Left colon (tissue), 2 donors: Measurements from ENCODE around the gene MAD1L1. TPM values are rescaled to one million over a fixed set of nuclear protein-coding genes. Genes with fewer than 3 reads are reported as not detected.

Experiments used
- ATAC-seq: fragments of 200-7000 bp; cut with Tn5 transposase; one replicate; pipeline ENCODE4 v1.9.1; 2020; ENCODE audit warnings: mild to moderate bottlenecking, moderate library complexity
- DNase-seq, 2 donors: peaks; one replicate each; pipeline ENCODE4 v3.0.0-alpha.2; 2020
- intact Hi-C, 2 donors: fragments of 100-400 bp; cut with DNase I in 1 of 2; cut with micrococcal nuclease in 1 of 2; formaldehyde crosslinking; loops; one replicate each; pipeline versions ENCODE4 v1.11.2 to v1.14.0; 2022; cut with DNase I, micrococcal nuclease
- total RNA-seq, 2 donors: library from RNA; stranded (reverse); fragmentation: NEBNext Ultra II Directional; extraction: Animal tissue kit (Norgen Biotek cat#: 25700); gene quantifications; one replicate each; pipeline ENCODE4 v1.2.1, GENCODE V29; 2021
- donor health status: DM: no; HTN: no; CAD: no.
- donor health status: DM: yes; HTN: yes; CAD: no.

The MAD1L1 gene
- total RNA-seq, 2 donors from 2014 or later = 22.1 to 28.2 TPM

DNA sequence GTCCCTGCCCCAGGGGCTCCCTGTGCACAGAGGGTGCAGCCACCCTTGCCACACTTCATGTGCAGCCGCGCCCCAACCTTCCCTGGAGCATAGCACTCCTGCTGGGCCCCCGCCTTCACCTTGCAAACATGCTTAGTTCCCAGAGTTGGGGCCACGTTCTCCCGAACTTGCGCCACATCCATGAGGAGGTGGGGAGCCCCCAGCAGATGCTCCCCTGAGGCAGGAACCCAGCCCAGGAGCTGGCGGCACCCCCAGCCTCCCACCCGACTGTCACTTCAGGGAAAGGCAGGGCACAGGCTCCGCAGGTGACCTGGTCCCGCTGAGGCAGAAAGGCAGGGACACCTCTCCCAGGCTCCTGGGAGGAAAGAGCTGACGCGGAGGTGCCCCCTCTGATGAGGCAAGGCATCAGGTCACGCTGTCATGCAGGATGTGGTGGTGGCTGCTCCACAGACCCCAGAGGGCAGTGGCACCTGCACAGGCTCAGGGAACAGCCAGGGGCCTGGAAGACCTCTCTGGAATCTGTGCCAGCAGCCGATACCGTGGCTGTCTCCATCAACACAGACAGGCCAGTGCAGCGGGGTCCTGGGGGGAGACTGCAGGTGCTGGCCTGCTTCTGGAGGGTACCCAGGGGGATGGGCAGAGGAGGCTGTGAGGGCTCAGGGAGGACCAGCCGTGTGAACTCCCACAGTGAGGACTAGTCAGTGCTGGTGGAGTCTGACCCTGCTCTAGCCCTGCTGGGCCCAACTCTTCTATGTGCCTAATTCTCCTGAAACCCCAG is 221.3 kb downstream of the MAD1L1 start:
- intact Hi-C loops = no loop called here

DNA sequence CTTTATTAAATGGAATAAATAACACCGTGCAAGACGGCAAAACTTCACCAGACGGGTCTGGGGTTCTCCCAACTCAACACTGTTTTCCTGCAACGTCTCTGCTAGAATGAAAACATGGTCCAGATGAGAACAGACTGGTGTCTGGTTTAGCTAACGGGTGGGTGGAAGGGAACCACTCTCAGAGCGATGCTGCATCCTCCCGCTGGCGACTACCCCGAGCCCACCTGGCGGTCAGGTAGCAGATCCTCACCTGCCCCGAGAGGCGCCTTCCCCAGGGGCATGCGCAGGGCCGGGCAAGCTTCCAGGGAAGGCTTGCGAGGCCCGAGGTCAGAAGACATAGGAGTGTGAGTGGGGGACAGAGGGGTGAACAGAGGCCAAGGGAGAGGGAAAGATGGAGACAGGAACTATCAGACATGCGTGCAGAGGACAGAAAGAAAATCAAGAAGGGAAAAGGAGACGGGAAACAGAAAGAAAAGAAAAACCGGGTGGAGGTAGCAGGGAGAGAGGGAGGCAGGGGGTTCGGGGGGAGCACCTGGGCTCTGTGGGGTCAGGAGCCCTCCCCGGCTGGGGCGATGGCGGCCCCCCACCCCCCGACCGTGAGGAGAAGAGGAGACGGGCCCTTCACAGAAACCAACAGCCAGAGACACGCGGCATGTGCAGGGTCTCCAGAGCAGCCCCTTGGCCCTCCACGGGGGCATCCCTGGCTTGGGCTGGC is 222.0 kb downstream of the MAD1L1 start:
- intact Hi-C loops = no loop called here
- ATAC-seq = no peak
- no peak for DNase-seq

More for the DNA sequence above, 221.3 kb downstream of the MAD1L1 start:
- ATAC-seq (no peak), DNase-seq (peak in 1 of 2 donors; percentile 19)

DNA sequence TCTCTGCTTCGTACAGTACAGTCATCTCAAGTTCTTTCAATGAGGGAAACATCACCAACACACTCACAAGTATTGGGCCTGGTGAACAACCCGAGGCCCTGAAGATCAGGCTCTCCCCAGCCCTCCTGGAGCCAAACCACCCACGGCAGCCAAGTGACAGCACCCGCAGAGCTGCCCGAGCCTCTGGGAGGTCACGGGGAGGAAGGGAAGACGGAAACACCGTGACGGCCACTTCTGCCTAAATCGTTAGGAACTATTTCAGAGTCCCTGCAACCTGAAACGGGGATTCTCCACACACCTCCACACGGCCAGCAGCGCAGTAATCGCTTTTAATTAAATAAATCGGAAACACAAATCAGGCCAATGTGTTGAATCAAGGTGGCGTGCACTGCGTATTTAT is 222.6 kb downstream of the MAD1L1 start:
- ATAC-seq (no peak), DNase-seq (no peak)
- intact Hi-C loops = no loop called here

DNA sequence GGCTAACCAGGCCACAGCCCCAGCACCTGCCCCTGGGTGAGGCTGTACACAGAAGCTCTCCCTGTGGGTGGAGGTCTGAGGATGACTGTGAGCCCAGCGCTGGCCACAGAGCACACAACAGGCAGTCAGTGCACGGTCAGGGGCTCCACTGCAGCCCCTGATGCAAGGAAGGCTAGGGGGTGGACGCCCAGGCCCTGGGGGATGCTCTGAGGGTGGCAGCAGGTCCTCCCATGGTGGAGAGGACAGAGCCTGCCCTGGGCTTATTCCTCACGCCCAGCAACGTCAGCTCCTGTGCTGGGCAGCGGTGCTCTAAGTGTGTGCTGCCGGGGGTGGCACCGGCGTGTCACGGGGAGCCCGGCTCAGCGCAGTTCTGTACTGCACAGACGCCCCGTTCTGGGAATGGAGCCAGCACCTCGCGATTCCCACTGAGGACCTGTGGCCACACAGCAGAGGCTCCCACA is 223.2 kb downstream of the MAD1L1 start:
- no peak for ATAC-seq
- no peak for DNase-seq
- intact Hi-C loops = no loop called here

DNA sequence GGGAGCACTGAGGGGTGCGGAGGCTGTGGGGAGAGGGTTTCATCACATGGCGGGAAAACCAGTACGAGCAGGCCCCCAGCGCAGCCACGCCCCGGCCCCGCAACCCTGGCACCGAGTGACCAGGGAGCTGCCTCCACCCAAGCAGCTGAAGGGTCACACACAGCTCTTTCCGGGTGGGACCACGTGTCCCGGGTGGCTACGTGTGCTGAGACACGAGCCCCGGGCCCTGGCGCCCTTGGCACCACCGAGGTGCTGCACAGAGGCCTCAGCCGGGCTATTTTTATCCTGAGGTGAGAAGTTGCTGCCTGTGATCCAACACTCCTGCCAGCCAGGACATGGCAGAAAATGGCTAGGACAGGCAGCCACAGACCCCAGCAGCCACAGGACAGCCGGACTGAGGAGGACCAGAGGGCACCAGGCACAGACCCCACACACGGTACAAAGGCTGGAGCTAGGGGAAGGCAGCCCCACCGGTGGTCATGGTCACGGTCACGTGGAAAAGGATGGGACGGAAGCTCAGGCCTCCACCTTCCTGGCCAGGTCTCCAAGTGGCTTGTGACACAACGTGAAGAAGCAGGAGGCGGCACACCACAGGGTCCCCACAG is 223.7 kb downstream of the MAD1L1 start:
- intact Hi-C loops = no loop called here
- DNase-seq (peak in 1 of 2 donors; percentile 12), ATAC-seq (no peak)

DNA sequence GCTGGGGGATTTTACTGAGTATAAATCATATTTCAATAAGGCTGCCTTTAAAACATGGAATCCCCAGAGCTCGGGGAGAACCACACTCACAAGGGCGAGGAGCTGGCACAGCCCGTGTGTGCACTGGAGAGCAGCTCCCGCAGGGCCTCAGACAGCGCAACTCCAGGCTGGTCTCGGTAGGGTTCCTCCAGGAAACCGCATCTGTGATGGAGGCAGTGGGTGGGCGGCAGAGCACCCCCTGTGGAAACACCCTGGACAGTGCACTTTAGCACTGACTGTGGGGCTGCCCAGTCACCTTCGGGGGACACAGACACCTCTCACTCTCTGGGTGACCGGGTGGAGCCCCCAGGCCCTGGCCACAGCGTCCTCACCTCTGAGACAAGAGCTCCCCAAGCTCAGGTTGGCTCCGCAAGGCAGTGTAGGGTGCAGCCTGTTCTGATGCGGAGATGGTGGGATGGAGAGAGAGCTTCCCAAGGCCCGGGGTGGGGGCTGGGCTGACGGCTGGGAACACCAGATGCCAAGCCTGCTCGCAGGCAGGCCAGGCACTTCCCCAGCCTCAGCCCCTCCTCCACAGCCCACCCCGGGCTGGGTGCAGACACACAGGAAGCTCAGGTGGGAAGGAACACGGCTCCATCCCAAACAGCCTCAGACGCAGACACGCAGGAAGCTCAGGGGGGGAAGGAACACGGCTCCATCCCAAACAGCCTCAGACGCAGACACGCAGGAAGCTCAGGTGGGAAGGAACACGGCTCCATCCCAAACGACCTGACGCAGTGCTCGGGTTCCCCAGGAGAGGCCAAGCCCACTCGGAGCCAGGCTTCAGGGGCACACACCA is 224.4 kb downstream of the MAD1L1 start:
- peak in 1 of 2 donors; percentile 11 for DNase-seq
- ATAC-seq = no peak
- intact Hi-C loops = no loop called here

DNA sequence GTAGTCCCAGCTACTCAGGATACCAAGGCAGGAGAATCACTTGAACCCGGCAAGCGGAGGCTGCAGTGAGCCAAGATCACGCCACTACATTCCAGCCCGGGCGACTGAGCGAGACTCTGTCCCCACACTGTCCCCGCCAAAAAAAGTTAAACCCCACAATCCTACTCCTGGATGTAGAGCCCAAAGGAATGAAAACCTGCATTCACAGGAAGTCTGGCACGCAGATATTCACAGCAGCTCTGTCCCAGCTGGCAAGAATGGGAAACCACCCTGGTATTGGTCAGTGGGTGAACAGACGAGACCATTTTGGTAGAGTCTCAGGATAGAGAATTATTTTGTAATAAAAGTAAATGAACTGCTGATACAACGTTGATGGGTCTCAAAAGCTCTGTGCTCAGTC is 225.2 kb downstream of the MAD1L1 start:
- ATAC-seq (no peak), DNase-seq (no peak)
- intact Hi-C loops = no loop called here

DNA sequence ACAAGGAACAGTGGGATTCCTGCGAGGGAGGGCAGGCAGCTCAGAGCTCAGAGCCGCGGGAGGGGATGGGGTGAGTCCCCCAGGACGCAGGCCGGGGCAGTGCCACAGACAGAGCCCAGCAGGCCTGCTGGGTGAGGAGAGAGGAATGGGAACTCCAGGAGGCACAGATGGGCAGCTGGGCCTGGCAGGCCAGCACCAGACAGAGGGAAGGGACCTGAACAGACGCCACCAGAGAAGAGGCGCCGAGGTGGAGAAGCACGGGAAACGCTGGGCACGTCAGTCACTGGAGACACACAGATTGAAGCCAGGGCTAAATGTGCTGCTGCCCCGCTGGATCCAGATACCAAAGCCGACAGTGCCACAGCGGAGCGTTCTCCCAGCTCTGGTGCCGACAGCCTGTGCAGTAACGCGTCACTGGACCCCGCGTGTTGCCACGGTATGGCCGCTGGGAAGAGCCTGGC is 225.8 kb downstream of the MAD1L1 start:
- DNase-seq (peak in 1 of 2 donors; percentile 15), ATAC-seq (no peak)
- intact Hi-C loops = no loop called here

DNA sequence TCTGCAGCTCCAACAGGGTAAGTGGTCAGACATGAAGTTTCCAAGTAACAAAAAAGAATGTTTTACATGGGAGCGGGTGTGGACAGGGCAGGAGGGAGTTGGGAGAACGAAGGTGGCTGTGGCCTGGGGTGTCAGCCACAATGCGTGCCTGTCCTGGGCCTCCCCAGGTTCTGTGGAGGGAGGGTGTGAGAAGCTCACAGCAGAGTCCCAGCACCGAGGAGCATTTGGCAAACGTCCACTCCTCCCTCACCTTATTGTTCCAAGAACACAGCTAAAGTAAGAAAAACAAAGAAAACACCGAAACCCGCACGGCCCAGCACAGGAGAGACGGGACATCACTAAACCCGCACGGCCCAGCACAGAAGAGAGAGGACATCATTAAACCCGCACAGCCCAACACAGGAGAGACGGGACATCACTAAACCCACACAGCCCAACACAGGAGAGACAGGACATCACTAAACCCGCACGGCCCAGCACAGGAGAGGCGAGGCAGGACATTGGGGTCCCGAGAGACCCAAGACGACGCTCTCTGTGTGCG is 226.4 kb downstream of the MAD1L1 start:
- peak in 1 of 2 donors; percentile 11 for DNase-seq
- no peak for ATAC-seq
- intact Hi-C loops = no loop called here

DNA sequence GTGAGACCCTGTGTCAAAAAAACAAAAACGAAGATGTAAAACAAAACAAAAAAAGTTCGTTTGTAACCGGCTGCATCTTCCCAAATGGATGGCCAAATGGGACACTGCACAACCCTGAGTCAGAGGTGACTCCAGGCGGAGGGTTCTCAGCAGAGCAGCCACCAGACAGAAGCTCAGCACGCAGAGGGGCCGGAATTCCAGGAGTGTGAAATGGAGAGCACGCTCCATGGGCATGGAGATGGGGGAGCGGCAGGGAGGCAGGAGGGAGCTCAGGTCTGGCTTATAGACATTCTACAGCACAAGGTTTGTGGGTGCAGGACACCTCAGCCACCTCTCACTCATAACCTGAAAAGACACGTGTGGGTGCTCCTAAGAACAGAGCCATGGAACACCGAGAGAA is 227.0 kb downstream of the MAD1L1 start:
- intact Hi-C loops = no loop called here
- ATAC-seq = no peak
- no peak for DNase-seq

DNA sequence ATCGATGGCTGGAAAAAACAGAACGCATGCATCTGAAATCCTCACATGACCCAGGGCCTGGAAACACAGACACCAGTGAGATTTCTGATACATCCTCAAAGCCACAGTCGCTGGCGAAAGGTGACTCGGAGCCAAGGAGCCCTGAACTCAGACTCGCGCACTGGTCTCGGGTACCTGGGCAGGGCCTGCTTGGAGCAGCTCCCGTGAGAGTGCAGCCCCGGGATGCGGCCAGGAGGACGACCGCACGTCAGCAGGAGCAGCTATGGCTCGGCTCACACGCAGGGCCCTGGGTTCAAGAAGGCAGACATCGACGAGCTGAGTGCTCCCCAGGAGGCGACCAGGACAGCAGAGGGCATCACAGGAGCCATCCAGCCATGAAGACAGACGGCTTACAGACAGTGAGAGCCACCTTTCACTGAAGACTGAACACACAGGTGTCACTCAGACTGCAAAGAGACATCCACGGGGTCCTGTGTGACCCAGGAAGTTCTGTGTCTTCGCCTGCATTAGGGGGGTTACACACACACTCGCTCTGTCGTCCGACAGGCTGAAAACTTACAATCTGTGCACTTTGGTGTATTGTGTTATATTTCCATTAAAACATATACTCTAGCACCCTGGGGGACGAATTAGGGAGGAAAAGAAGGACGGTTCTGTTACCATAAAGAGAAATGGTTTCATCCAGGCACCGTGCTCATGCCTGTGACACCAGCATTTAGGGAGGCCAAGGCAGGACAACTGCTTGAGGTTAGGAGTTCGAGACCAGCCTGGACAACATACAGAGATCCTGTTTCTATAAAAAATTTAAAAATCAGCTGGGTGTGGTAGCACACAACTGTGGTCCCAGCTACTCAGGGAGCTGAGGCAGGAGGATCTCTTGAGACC is 227.7 kb downstream of the MAD1L1 start:
- DNase-seq (peak; percentile 1 to 11), ATAC-seq (no peak)
- intact Hi-C loops = no loop called here

DNA sequence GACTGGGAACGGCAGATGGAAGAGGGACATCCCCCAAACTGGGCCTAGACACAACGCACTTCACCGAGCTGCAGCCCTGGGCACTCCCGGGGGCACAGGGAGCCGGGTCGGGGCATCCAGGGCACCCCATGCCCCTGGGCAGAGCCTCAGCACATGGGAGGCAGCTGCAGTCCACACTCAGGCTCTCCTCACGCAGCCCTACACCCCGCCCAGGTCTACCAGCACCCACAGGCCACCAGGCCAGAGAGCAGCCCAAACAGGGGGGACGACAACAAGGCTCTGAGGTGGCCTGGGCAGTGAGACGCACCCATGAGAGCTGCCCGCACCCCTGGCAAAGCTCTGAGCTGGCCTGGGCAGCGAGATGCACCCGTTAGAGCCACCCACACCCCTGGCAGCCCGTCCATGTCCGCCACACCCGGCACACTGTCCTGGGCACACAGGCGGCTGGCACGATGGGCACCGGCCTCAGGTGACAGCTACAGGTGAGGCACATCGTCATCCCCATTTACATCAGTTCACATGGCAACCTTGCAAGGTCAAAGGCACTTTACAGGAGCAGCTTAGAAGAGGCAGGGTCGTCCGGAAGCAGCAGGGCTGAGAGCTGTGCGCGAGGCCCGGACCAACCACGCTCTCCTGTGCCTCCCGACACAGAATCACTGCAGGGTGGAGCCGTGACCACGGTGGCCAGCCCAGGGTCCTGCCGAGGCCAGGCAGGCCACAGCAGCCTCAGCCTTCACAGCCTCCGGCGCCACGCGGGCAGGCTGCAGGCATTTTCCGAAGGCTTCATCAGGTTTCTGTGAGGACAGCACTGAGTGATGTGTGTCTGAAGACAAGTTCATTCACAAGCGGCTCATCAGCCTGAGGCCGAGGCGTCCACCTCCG is 228.6 kb downstream of the MAD1L1 start:
- intact Hi-C loops = no loop called here
- peak; percentile 1 to 16 for DNase-seq

DNA sequence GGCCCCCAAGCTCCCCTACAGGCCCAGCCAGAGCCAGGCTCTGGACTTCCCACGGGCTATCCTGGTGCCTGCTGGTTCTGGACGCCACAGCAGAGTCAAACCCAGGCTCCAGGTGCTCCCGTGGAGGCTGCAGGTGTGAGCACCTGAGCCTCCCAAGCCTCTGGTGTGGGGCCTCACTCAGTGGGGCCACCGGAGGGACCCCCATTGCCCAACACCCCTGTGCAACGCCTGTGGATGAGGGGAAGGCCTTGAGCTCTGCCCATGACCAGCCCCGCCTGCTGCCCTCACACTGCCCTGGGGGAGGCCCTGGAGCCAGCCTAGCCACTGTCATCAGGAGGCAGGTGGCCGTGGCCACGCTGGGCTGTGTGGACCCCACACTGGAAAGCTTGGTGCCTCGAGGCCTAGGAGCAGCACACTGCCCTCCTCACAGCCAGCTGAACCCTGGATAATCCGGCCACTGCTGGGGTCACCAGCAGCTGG is 229.3 kb downstream of the MAD1L1 start:
- ATAC-seq (no peak), DNase-seq (peak; percentile 0 to 12)
- intact Hi-C loops = no loop called here

More for the DNA sequence above, 228.6 kb downstream of the MAD1L1 start:
- ATAC-seq = no peak

DNA sequence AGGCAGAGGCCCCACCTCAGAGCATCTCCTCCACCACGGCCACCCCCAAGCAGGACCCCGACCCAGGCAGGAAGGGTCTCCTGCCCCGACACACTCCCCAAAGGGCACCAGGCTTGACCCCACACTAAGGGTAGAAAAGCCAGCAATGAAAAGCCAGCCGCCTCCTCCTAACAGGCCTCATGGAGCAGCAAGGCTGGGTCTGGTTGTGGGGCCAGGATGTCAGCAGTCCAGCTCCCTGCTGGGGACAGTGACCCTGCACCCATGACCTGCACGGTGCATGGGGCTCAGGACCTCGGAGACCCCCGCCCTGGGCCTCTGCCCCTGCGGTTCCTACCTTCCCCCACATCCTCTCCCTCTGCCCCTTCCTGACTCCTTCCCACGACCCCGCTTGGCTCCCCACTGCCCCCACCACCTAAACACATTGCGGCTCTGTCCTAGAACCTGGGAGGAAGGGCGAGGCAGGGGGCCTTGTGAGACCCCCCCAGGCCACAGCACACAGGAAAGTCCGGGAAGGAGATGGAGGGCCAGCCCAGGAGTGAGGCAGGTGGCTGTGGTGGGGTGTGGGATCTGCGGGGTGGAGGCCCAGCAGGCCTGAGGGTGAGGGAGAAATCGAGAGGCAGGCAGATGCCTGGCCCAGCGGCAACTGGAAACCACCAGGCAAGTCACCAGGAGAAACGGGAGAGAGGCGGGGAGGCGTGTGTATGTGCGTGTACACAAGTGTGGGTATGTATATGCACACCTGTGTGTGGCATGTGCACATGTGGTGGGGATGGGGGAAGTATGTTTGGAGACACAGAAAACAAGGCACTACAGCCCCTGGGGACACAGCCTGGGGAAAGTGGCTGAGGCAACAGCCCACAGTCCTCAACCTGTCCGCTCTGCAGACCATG is 229.9 kb downstream of the MAD1L1 start:
- ATAC-seq = no peak
- intact Hi-C loops = no loop called here
- DNase-seq = peak in 1 of 2 donors; percentile 19

DNA sequence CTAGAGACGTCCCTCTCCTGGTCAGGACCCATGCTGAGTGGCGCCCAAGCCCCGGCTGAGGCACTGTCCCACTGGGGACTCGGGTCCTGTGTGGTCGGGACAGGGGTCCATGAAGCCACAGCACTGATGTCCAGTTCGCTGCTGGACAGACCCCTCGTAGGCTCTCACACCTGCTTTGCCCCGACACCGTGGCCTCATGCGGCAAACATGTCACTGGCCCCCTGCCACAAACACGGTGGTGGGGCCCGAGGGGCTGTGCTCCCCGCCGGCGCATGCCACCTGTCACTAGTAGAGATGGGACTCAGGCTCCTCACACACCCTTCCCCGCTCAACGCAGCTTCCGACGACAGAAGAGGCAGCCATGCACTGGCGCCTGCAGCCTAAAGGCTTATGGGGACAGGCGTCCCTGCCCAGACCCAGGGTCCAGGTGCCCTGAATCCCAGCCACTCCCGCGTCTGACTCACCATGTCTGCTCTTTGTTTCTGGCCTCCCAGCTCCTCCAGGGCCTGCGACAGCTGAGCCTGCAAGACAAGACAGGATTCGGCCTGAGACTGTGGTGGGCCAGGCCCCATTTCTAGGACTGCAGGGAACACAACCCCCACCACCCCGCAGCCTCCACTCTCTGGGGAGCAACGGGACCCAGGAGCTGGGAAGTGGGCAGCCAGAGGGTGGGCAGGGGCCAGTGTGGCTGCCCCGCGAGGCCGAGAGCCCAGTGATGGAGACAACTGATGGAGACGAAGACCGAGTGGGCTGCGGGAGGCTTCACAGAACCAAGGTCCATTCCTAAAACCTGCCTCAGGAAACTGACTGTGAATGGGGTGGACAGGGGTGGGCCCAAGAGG is 230.9 kb downstream of the MAD1L1 start:
- DNase-seq = peak in 1 of 2 donors; percentile 14
- intact Hi-C loops = no loop called here
- no peak for ATAC-seq
